Left ventricle myocardium inferior (tissue), 1 donor: ENCODE results near the gene BICC1. TPM values are rescaled to one million over a fixed set of nuclear protein-coding genes. Genes with fewer than 3 reads are reported as not detected.

Experiments used
- DNase-seq: peaks from one replicate; pipeline ENCODE4 v3.0.0-alpha.2; 2020
- H3K27ac ChIP-seq: fragments of 200-600 bp; replicated peaks from 2 replicates; pipeline ENCODE4 v1.8.0; 2021
- H3K27me3 ChIP-seq: fragments of 200-600 bp; 2 replicates; pipeline ENCODE4 v1.8.0; 2021; ENCODE audit warnings: low read depth
- H3K36me3 ChIP-seq: fragments of 200-600 bp; 2 replicates; pipeline ENCODE4 v1.8.0; 2021
- H3K4me1 ChIP-seq: fragments of 200-600 bp; 2 replicates; pipeline ENCODE4 v1.8.0; 2021
- H3K4me3 ChIP-seq: fragments of 200-600 bp; 2 replicates; pipeline ENCODE4 v1.8.0; 2021; ENCODE audit warnings: mild to moderate bottlenecking, moderate library complexity
- H3K9me3 ChIP-seq: fragments of 200-600 bp; replicated peaks from 2 replicates; pipeline ENCODE4 v1.8.0; 2021
- intact Hi-C: fragments of 100-400 bp; cut with micrococcal nuclease; formaldehyde crosslinking; loops from one replicate; pipeline ENCODE4 v1.11.0; 2022
- total RNA-seq: library from RNA; stranded (reverse); fragmentation: NEBNext Ultra II Directional; extraction: Animal tissue kit (Norgen Biotek cat#: 25700); gene quantifications from one replicate; pipeline ENCODE4 v1.2.1, GENCODE V29; 2021
- TF ChIP-seq, protein P1 (sequence below): fragments of 200-600 bp; IDR thresholded peaks from 2 replicates; pipeline ENCODE4 v1.8.0; 2021; ENCODE audit warnings: antibody characterized with exemption, mild to moderate bottlenecking, borderline replicate concordance
- donor health status: DM: no; HTN: yes; CAD: no; lungs with severe emphysema.

BICC1 gene
- total RNA-seq, 1 donor from 2014 or later: 5.7 TPM

DNA sequence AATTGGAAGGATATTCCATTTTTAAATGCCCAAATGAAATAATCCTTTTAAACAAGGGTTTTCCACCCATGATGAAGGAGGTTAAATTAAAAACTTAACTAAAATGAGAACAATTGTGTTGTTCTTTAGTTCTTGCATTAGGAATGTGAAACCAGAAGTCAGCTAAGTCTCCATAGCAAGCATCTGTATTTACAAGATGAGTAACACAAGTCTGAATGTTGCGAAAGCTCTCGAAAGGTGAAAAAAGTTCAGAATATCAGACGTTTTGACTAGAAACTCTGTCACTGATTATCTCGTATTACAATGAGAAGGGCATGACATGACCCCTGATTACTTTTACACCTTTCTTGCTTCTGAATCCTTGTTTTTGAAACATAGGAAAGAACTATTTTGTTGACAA is 149.6 kb downstream of the BICC1 start:
- TF ChIP-seq, protein P1, sequence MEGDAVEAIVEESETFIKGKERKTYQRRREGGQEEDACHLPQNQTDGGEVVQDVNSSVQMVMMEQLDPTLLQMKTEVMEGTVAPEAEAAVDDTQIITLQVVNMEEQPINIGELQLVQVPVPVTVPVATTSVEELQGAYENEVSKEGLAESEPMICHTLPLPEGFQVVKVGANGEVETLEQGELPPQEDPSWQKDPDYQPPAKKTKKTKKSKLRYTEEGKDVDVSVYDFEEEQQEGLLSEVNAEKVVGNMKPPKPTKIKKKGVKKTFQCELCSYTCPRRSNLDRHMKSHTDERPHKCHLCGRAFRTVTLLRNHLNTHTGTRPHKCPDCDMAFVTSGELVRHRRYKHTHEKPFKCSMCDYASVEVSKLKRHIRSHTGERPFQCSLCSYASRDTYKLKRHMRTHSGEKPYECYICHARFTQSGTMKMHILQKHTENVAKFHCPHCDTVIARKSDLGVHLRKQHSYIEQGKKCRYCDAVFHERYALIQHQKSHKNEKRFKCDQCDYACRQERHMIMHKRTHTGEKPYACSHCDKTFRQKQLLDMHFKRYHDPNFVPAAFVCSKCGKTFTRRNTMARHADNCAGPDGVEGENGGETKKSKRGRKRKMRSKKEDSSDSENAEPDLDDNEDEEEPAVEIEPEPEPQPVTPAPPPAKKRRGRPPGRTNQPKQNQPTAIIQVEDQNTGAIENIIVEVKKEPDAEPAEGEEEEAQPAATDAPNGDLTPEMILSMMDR: no peak
- no peak for DNase-seq
- H3K27ac ChIP-seq: no peak overlapping the region

DNA sequence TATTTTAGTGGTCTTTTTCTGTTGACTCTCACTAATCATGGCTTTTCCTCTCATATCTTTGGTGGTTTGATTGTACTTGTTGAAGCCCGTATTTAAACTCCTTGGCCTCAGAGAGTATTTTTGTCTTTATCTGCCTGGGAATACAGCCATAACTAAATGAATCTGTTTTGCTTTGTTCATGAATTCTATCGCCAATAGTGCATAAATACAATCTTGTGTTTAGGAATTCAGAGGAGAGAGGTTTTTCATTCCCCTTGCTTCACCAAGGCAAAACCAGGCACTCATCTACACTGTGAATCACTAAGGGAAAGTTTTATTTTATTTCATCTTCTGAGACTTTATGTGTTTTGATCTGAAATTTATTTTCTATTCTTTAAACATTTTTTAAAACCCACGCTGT is 152.7 kb downstream of the BICC1 start:
- no peaks in the 10 kb centered on the region for H3K36me3 ChIP-seq
- H3K4me3 ChIP-seq: no peak overlapping the region
- H3K4me1 ChIP-seq: no peaks in the 10 kb centered on the region
- H3K27ac ChIP-seq: peak overlapping the region; percentile 21
- intact Hi-C loops: no loop called here
- peaks cover 27% of the 10 kb centered on the region for H3K9me3 ChIP-seq
- TF ChIP-seq, protein P1: no peak
- no peak for DNase-seq
- H3K27me3 ChIP-seq: no peaks in the 10 kb centered on the region

More for the DNA sequence above, 149.6 kb downstream of the BICC1 start:
- no peaks in the 10 kb centered on the region for H3K4me1 ChIP-seq
- no peak overlapping the region for H3K4me3 ChIP-seq
- intact Hi-C loops: no loop called here
- peaks cover 32% of the 10 kb centered on the region for H3K9me3 ChIP-seq
- H3K36me3 ChIP-seq: no peaks in the 10 kb centered on the region
- H3K27me3 ChIP-seq: no peaks in the 10 kb centered on the region

DNA sequence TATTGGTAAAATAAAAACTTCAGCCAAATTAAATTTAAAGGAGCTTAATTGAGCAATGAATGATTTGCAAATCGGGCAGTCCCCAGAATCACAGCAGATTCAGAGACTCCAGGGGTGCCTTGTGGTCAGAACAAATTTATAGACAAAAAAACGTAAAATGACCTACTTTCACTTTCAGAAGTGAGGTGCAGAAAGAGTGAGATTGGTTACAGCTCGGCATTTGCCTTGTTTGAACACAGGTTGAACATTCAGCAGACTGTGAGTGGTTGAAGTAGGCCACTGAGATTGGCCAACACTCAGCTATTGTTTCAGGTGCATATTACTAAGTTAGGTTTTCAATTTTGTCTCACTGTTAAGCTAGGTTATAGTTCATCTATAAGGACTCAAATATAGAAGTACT is 153.4 kb downstream of the BICC1 start:
- H3K4me3 ChIP-seq: peak overlapping the region; percentile 12
- H3K27ac ChIP-seq: peak overlapping the region; percentile 21
- intact Hi-C loops: no loop called here
- no peaks in the 10 kb centered on the region for H3K36me3 ChIP-seq
- TF ChIP-seq, protein P1: no peak
- H3K4me1 ChIP-seq: no peaks in the 10 kb centered on the region
- peaks cover 27% of the 10 kb centered on the region for H3K9me3 ChIP-seq
- DNase-seq: no peak
- no peaks in the 10 kb centered on the region for H3K27me3 ChIP-seq

DNA sequence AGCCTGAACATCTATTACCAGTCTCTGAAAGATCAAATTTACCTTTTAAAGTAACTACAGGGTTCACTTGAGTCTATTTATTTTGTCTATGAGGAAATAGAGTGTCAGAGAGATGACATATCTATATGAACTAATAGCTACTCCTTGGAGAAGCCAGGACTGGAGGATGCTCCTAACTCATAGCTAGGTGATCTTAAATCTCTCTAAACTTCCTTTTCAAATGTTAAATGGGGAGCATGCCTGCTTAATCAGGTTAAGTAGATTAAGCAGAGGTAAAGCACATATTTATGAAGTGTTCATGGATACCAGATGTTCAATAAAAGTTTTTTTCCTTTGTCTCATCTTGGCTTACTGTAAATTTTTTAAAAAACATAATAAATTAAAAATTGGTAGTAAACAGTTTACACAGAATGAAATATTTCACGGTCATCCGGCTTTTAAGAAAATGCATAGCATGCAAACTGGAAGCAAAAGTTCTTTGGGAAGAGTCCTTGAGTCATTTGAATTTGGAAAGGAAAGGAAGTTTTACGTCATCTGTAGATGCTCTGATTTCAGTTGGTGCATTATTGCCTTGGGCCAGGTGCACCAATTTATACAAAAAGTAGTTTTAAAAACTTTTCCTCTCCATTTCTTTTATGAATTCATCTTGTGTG is 155.1 kb downstream of the BICC1 start:
- intact Hi-C loops: no loop called here
- Histone ChIP-seq H3K4me1 (no peaks in the 10 kb centered on the region), H3K36me3 (no peaks in the 10 kb centered on the region), H3K4me3 (no peak overlapping the region), H3K9me3 (peaks cover 27% of the 10 kb centered on the region), H3K27ac (no peak overlapping the region), H3K27me3 (no peaks in the 10 kb centered on the region)
- DNase-seq: no peak
- TF ChIP-seq, protein P1: no peak

DNA sequence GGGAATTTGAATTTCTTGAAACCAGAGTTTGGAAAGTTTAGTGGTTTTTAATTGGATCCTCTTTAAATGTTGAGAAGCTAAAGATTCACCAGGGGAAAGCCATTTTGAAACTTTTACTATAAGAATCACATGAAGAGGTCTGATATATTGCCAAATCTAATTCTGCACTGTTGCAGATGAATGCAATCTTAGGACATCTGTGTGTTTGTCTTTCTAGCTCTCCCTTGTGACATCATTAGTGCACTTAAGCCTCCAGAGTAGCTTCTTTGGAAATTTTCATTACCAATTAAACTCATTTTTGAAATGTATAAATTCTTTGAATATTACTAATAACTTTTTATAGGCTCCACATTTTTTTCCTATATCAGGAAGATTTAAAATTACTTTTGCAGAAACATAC is 160.2 kb downstream of the BICC1 start:
- H3K36me3 ChIP-seq: no peaks in the 10 kb centered on the region
- TF ChIP-seq, protein P1: no peak
- H3K9me3 ChIP-seq: peaks cover 11% of the 10 kb centered on the region
- no peak for DNase-seq
- no peak overlapping the region for H3K27ac ChIP-seq
- intact Hi-C loops: no loop called here
- no peaks in the 10 kb centered on the region for H3K4me1 ChIP-seq
- no peaks in the 10 kb centered on the region for H3K27me3 ChIP-seq
- H3K4me3 ChIP-seq: no peak overlapping the region
